Mononuclear cell (primary cell): Measurements from ENCODE around the gene SRSF9. TPM values are rescaled to one million over a fixed set of nuclear protein-coding genes. Genes with fewer than 3 reads are reported as not detected.

Experiments used
- H3K27me3 ChIP-seq: 2 replicates; pipeline ENCODE4 v1.6.0; 2011; ENCODE audit warnings: low read length, control low read depth; ENCODE audit not compliant: insufficient read depth
- H3K4me1 ChIP-seq: 2 replicates; pipeline ENCODE4 v1.5.1; 2011; ENCODE audit warnings: mild to moderate bottlenecking, low read length, control low read depth; ENCODE audit not compliant: insufficient read depth
- H3K4me3 ChIP-seq: 2 replicates; pipeline ENCODE4 v1.5.1; 2011; ENCODE audit warnings: mild to moderate bottlenecking, low read length, moderate library complexity
- H3K9me3 ChIP-seq: 2 replicates; pipeline ENCODE4 v1.5.1; 2011; ENCODE audit warnings: low read depth, mild to moderate bottlenecking, control low read depth, low read length
- total RNA-seq: library from RNA; depleted of rRNA; stranded (reverse); fragments of >200 nt; gene quantifications from one replicate; pipeline ENCODE4 v1.2.3, GENCODE V29; 2012

SRSF9 gene
- total RNA-seq, 1 donor = 84.7 TPM

DNA sequence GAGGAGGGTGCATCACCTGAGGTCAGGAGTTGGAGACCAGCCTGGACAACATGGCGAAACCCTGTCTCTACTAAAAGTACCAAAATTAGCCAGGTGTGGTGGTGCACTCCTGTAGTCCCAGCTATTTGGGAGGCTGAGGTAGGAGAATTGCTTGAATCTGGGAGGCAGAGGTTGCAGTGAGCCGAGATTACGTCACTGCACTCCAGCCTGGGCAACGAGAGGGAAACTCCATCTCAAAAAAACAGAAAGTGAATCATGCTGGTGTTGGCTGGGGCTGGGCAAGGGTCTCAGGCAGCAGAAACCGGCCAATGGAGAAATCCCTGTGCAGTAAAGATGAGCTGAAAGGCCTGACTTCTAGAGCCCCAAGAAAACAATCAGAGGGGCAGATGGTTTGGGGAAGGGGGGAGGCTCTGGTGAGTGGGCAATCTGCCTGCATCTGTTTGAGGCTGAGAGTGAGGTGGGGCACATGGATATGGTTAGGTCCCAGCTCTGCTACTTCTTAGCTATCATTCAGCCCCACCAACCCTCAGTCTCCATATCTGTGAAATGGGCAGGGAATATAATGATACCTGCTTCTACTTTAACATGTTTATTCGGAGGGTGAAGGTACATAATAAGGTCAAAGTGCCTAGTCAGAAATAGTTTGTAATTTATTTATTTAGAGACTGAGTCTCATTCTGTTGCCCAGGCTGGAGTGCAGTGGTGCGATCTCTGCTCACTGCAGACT lies 52.9 kb downstream of the SRSF9 start:
- H3K4me1 ChIP-seq = no peaks in the 10 kb centered on the region
- H3K27me3 ChIP-seq = no peaks in the 10 kb centered on the region
- no peak overlapping the region for H3K4me3 ChIP-seq
- H3K9me3 ChIP-seq = no peaks in the 10 kb centered on the region

DNA sequence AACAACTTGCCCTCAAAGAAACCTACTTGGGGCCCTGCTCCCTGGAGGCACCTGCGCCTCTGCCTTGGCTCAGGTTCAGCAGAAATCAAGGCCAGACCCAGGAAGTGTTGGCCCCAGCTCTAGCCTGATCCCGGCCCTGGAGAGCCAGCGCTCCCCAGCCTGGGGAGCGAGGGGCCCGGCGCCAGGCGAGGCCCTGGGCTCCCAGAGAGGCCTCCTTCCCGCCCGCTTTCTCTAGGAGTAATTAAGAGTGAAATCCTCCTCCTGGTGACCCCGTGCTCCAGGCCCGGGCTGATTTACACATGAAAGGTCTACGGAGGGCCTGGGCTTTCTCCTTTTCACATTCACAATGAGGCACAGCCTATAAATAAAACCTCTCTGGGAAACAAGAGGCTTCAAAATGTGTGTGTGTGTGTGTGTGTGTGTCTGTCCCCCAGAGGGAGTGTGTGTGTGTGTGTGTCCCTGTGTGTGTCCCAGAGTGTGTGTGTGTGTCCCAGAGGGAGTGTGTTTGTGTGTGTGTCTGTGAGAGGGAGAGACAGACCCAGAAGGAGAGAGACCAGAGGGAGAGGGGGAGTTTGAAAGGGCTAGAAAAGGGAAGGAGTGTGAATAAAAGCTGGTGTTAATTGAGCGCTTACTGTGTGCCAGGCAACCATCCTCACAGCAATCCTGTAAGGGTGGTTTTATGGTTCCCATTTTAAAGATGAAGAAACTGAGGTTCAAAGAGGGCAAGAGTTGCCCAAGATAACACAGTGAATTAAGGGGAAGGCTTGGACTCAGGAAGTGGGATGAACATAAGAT lies 55.5 kb downstream of the SRSF9 start:
- H3K4me3 ChIP-seq = no peak overlapping the region
- H3K9me3 ChIP-seq = no peaks in the 10 kb centered on the region
- H3K4me1 ChIP-seq = no peaks in the 10 kb centered on the region
- no peaks in the 10 kb centered on the region for H3K27me3 ChIP-seq

DNA sequence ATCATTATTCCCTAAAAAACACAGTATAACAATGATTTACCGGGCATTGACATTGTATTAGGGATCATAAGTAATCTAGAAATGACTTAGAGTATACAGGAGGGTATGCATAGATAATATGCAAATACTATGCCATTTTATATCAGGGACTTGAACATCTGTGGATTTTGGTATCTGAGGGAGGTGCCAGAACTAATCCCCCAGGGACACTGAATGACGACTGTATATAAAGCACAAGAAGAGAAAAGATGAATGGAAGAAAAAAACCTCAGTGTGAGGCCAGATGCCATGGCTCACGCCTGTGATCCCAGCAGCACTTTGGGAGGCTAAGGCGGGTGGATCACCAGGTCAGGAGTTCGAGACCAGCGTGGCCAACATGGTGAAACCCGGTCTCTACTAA lies 57.1 kb downstream of the SRSF9 start:
- H3K9me3 ChIP-seq = no peaks in the 10 kb centered on the region
- no peak overlapping the region for H3K4me3 ChIP-seq
- no peaks in the 10 kb centered on the region for H3K27me3 ChIP-seq
- no peaks in the 10 kb centered on the region for H3K4me1 ChIP-seq

Other genes starting within 250 kb of the SRSF9 start
- 80.8 TPM for gene PXN, start 204.0 kb downstream of the SRSF9 start, total RNA-seq
- under 0.01 TPM for gene RNU4-2, start 177.8 kb downstream of the SRSF9 start, total RNA-seq
- gene RNU4-1, start 176.5 kb downstream of the SRSF9 start, total RNA-seq = under 0.01 TPM
- gene SIRT4, start 167.4 kb downstream of the SRSF9 start, total RNA-seq = 0.10 TPM
- 0.31 TPM for gene PLA2G1B, start 142.0 kb downstream of the SRSF9 start, total RNA-seq
- gene MSI1, start 100.6 kb downstream of the SRSF9 start, total RNA-seq = not detected
- gene COX6A1, start 31.6 kb downstream of the SRSF9 start, total RNA-seq = 138 TPM
- 25.6 TPM for gene TRIAP1, start 23.4 kb downstream of the SRSF9 start, total RNA-seq
- 11.0 TPM for gene GATC, start 23.3 kb downstream of the SRSF9 start, total RNA-seq
- 34.0 TPM for gene DYNLL1, start 26.4 kb upstream of the SRSF9 start, total RNA-seq
- gene COQ5, start 59.4 kb upstream of the SRSF9 start, total RNA-seq = 4.5 TPM
- 218 TPM for gene RNF10, start 64.6 kb upstream of the SRSF9 start, total RNA-seq
- 12.7 TPM for gene POP5, start 111.7 kb upstream of the SRSF9 start, total RNA-seq
- not detected for gene CABP1, start 170.9 kb upstream of the SRSF9 start, total RNA-seq
- gene MLEC, start 217.4 kb upstream of the SRSF9 start, total RNA-seq = 11.5 TPM
- gene UNC119B, start 240.7 kb upstream of the SRSF9 start, total RNA-seq = 5.6 TPM